ENCODE measurements around the gene PEX11A.

- TF ChIP-seq TAF1 (IDR thresholded peaks at IDR 0.05; ENCODE audit: low read depth) (no peak), CREB1 (IDR thresholded peaks at IDR 0.05; ENCODE audit: low read depth) (no peak), CEBPB (IDR thresholded peaks at IDR 0.05) (no peak), TEAD4 (IDR thresholded peaks at IDR 0.05) (no peak), MAX (IDR thresholded peaks at IDR 0.05) (no peak)
Observed at GRCh38 chr15:89735773-89736172, 45.2 kb upstream of the PEX11A start.
